ENCODE results near the gene UBR4. TPM values are rescaled to one million over a fixed set of nuclear protein-coding genes. Genes with fewer than 3 reads are reported as not detected.

UBR4 gene
- polyA plus RNA-seq, 1 of the 3 experiments (the other 2 are of a cell fraction): 68.7 TPM

- TF ChIP-seq EZH2phosphoT487 (IDR thresholded peaks at IDR 0.05; ENCODE audit: borderline replicate concordance, low read depth) (no peak), TAF1 (IDR thresholded peaks at IDR 0.05; ENCODE audit: borderline replicate concordance, low read depth, low read length) (no peak), SMC3 (IDR thresholded peaks at IDR 0.05; ENCODE audit: low read depth, low read length) (no peak), IRF3 (IDR thresholded peaks at IDR 0.05; ENCODE audit: low read depth, low read length) (no peak), MXI1 (IDR thresholded peaks at IDR 0.05; ENCODE audit: low read depth, low read length) (no peak), RAD21 (IDR thresholded peaks at IDR 0.05; ENCODE audit: low read length) (no peak), CHD2 (IDR thresholded peaks at IDR 0.05; ENCODE audit: low read length, partially characterized antibody) (no peak), RCOR1 (IDR thresholded peaks at IDR 0.05; ENCODE audit: low read length) (no peak), FOXJ3 (CRISPR knock-in tag; IDR thresholded peaks at IDR 0.05) (no peak), REST (IDR thresholded peaks at IDR 0.05; ENCODE audit: low read depth, low read length) (no peak), POLR2AphosphoS5 (IDR thresholded peaks at IDR 0.05; ENCODE audit: low read depth, low read length) (no peak)
- TF ChIP-seq, protein P1, sequence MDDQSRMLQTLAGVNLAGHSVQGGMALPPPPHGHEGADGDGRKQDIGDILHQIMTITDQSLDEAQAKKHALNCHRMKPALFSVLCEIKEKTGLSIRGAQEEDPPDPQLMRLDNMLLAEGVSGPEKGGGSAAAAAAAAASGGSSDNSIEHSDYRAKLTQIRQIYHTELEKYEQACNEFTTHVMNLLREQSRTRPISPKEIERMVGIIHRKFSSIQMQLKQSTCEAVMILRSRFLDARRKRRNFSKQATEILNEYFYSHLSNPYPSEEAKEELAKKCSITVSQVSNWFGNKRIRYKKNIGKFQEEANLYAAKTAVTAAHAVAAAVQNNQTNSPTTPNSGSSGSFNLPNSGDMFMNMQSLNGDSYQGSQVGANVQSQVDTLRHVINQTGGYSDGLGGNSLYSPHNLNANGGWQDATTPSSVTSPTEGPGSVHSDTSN (IDR thresholded peaks at IDR 0.05): no peak
- TF ChIP-seq, protein P2, sequence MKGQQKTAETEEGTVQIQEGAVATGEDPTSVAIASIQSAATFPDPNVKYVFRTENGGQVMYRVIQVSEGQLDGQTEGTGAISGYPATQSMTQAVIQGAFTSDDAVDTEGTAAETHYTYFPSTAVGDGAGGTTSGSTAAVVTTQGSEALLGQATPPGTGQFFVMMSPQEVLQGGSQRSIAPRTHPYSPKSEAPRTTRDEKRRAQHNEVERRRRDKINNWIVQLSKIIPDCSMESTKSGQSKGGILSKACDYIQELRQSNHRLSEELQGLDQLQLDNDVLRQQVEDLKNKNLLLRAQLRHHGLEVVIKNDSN (IDR thresholded peaks at IDR 0.05; ENCODE audit: borderline replicate concordance, low read depth): no peak
- no peak overlapping the region for H2AFZ ChIP-seq (ENCODE audit: low read depth)
- H3K4me2 ChIP-seq: no peak overlapping the region
- no peaks in the 10 kb centered on the region for H3K27me3 ChIP-seq (ENCODE audit: insufficient read depth)
- no peak overlapping the region for H3K9ac ChIP-seq
- H3K9me2 ChIP-seq: no peaks in the 10 kb centered on the region
- H3K27ac ChIP-seq (ENCODE audit: low read depth in 2 of 2, low read length in 1 of 2): no peak overlapping the region
- H3K4me3 ChIP-seq (ENCODE audit: low read depth in 2 of 2, low read length in 1 of 2): no peak overlapping the region
- WGBS (ENCODE audit: low lambda C conversion rate): 71% methylated on average over 17 of the region's 24 CpGs
- H4K20me1 ChIP-seq (ENCODE audit: insufficient read depth): no peaks in the 10 kb centered on the region
- no peaks in the 10 kb centered on the region for H3K79me2 ChIP-seq (ENCODE audit: insufficient read depth)
- H3K4me1 ChIP-seq (ENCODE audit: control insufficient read depth in 1 of 2, insufficient read depth in 2 of 2, low read depth in 1 of 2, low read length in 1 of 2): peaks cover 0 to 2% of the 10 kb centered on the region in 2 experiments; a peak in 1 of 4 replicates
- no peaks in the 10 kb centered on the region for H3K9me3 ChIP-seq
- H3K36me3 ChIP-seq (replicated peaks in 1 of 2; ENCODE audit: control insufficient read depth in 1 of 2, insufficient read depth in 2 of 2, low read length in 1 of 2): no peaks in the 10 kb centered on the region
- ChIA-PET POLR2A (no interaction called here), CTCF (interaction anchor here (1.5 kb wide), 2 partner anchors 132 to 138 kb away, joined by 5 read pairs; no protein-coding TSS in a partner anchor)
- peak; percentile 3 for DNase-seq
- H3F3A ChIP-seq (replicated peaks; ENCODE audit: insufficient read depth): no peaks in the 10 kb centered on the region
These were observed 164.9 kb downstream of the UBR4 start for GRCh38 chr1:19044975-19045831.
